GM12878 (cell line): Measurements from ENCODE around the gene STK10. TPM values are rescaled to one million over a fixed set of nuclear protein-coding genes. Genes with fewer than 3 reads are reported as not detected.

Source experiments
- ATAC-seq: fragments of 200-7000 bp; cut with Tn5 transposase; 3 replicates; pipeline ENCODE4 v1.9.1; 2020; ENCODE audit warnings: mild to moderate bottlenecking, moderate library complexity
- BruUV-seq: library from RNA; stranded (reverse); fragments of 400-500 nt; replicated peaks from 2 replicates; lab custom pipeline; 2021; lab: Mats Ljungman, UMichigan
- CTCF ChIA-PET: fragments of 300-600 bp; sonication (Branson Sonifier 250); formaldehyde crosslinking; extraction: SDS; loops from one replicate; lab custom pipeline; 2021; ENCODE audit warnings: inconsistent platforms; lab: Yijun Ruan, JAX
- POLR2A ChIA-PET: fragments of 350-600 bp; formaldehyde crosslinking; extraction: SDS; loops from one replicate; lab custom pipeline; 2021; ENCODE audit warnings: inconsistent platforms; lab: Charles Lee
- RAD21 ChIA-PET: fragments of 300-600 bp; sonication (Branson Sonifier 250); formaldehyde crosslinking; loops from one replicate; lab custom pipeline; 2023; ENCODE audit warnings: antibody characterized with exemption; ENCODE audit not compliant: unreplicated experiment; lab: Charles Lee
- SMC1A ChIA-PET: fragments of 300-600 bp; sonication (Branson Sonifier 250); formaldehyde crosslinking; loops from one replicate; lab custom pipeline; 2023; ENCODE audit not compliant: unreplicated experiment, uncharacterized antibody; lab: Charles Lee
- DNase-seq: peaks from one replicate; pipeline ENCODE4 v3.0.0-alpha.2; 2011; ENCODE audit warnings: low read depth, low spot score
- FAIRE-seq: peaks from 3 replicates; lab custom pipeline; 2011; peaks lifted over from hg19 to GRCh38; lab: Jason Lieb, UNC
- H2AFZ ChIP-seq: 2 replicates; pipeline ENCODE4 v1.6.0; 2011; ENCODE audit warnings: low read depth, low read length, control low read depth; ENCODE audit not compliant: control insufficient read depth
- H3K27ac ChIP-seq: 2 replicates; pipeline ENCODE4 v1.5.1; 2011; ENCODE audit warnings: control low read depth; ENCODE audit not compliant: control insufficient read depth, insufficient read depth
- H3K27me3 ChIP-seq, 2 experiments: replicated peaks in 1 of 2; 2 replicates each; pipeline versions ENCODE4 v1.6.0 to v1.6.1; 2011; ENCODE audit warnings: low read length in 1 of 2; ENCODE audit not compliant: control insufficient read depth in 2 of 2, insufficient read depth in 2 of 2
- H3K36me3 ChIP-seq, 2 experiments: 2 replicates each; pipeline ENCODE4 v1.5.1; 2011; ENCODE audit warnings: low read length in 1 of 2; ENCODE audit not compliant: control insufficient read depth in 2 of 2, insufficient read depth in 2 of 2
- H3K4me1 ChIP-seq: 2 replicates; pipeline ENCODE4 v1.6.1; 2011; ENCODE audit warnings: mild to moderate bottlenecking, low read length, moderate library complexity, mixed read lengths; ENCODE audit not compliant: control insufficient read depth, insufficient read depth
- H3K4me2 ChIP-seq: 2 replicates; pipeline ENCODE4 v1.6.0; 2011; ENCODE audit warnings: control low read depth; ENCODE audit not compliant: control insufficient read depth, insufficient read depth
- H3K4me3 ChIP-seq: fragments of 200-600 bp; sonication (generic); 2 replicates; pipeline ENCODE4 v1.5.1; 2016
- H3K79me2 ChIP-seq: 2 replicates; pipeline ENCODE4 v1.6.0; 2011; ENCODE audit warnings: low read length; ENCODE audit not compliant: control insufficient read depth, insufficient read depth
- H3K9ac ChIP-seq: 2 replicates; pipeline ENCODE4 v1.8.0; 2011; ENCODE audit warnings: low read length, control low read depth, mixed read lengths; ENCODE audit not compliant: control insufficient read depth, insufficient read depth
- H3K9me3 ChIP-seq: replicated peaks from 3 replicates; pipeline ENCODE4 v1.5.1; 2011; ENCODE audit warnings: mild to moderate bottlenecking, low read length; ENCODE audit not compliant: control insufficient read depth, insufficient read depth
- H4K20me1 ChIP-seq: 2 replicates; pipeline ENCODE4 v1.6.0; 2011; ENCODE audit not compliant: control insufficient read depth, insufficient read depth
- BRCA1 ChIP-seq: IDR thresholded peaks from 2 replicates; pipeline ENCODE4 v1.6.1; 2011; ENCODE audit warnings: low read depth, low read length, improper control_type of control experiment
- CTCF ChIP-seq, 3 experiments: IDR thresholded peaks in 2 of 3; conservative IDR thresholded peaks in 1 of 3; 2 replicates each; pipeline ENCODE4 v1.5.1; 2011; ENCODE audit warnings: low read depth in 3 of 3, low read length in 3 of 3, mild to moderate bottlenecking in 3 of 3, control low read depth in 2 of 3, moderate library complexity in 2 of 3, inconsistent platforms in 1 of 3, mixed read lengths in 1 of 3; ENCODE audit not compliant: control insufficient read depth in 2 of 3, insufficient read depth in 1 of 3; ENCODE audit errors: extremely low read depth in 1 of 3
- EGR1 ChIP-seq, 2 experiments: IDR thresholded peaks; 1 replicate in 1 of 2; 2 replicates in 1 of 2; pipeline ENCODE4 v1.6.1; 2011 to 2012; ENCODE audit warnings: low read depth in 2 of 2, low read length in 2 of 2, borderline replicate concordance in 1 of 2, mild to moderate bottlenecking in 1 of 2, moderate library complexity in 1 of 2
- HDAC2 ChIP-seq: fragments of 200-600 bp; sonication (generic); IDR thresholded peaks from 2 replicates; pipeline ENCODE4 v1.6.1; 2017
- MLLT1 ChIP-seq: fragments of 450-650 bp; IDR thresholded peaks from 2 replicates; pipeline ENCODE4 v1.6.1; 2016; ENCODE audit warnings: mild to moderate bottlenecking
- MTA3 ChIP-seq: IDR thresholded peaks from 2 replicates; pipeline ENCODE4 v1.6.1; 2012; ENCODE audit warnings: low read length, inconsistent platforms, borderline replicate concordance
- MXI1 ChIP-seq: fragments of 150-350 bp; IDR thresholded peaks from 2 replicates; pipeline ENCODE4 v1.6.1; 2011; ENCODE audit warnings: low read depth, mild to moderate bottlenecking, inconsistent platforms, low read length, improper control_type of control experiment
- MYB ChIP-seq: fragments of 150-350 bp; IDR thresholded peaks from 2 replicates; pipeline ENCODE4 v1.6.1; 2014; ENCODE audit warnings: mild to moderate bottlenecking, low read depth, low read length, borderline replicate concordance
- NFYA ChIP-seq: IDR thresholded peaks from 2 replicates; pipeline ENCODE4 v1.6.1; 2011; ENCODE audit warnings: low read depth, mild to moderate bottlenecking, low read length, improper control_type of control experiment, borderline replicate concordance
- RFX5 ChIP-seq: IDR thresholded peaks from 2 replicates; pipeline ENCODE4 v1.6.1; 2011; ENCODE audit warnings: low read depth, low read length, improper control_type of control experiment
- ZBED1 ChIP-seq: IDR thresholded peaks from 2 replicates; pipeline ENCODE4 v1.6.1; 2016; ENCODE audit warnings: borderline replicate concordance
- WGBS: methylation state at CpG from one replicate; pipeline ENCODE4 v1.1.6; 2016; ENCODE audit warnings: low lambda C conversion rate; ENCODE audit not compliant: insufficient replicate concordance, insufficient coverage; ENCODE audit errors: missing lambda C conversion rate; 5-methylcytosine and 5-hydroxymethylcytosine counted together
- in situ Hi-C: fragments of 300-500 bp; cut with MboI; formaldehyde crosslinking; loops from 9 replicates; pipeline ENCODE4 v1.14.3; 2018; ENCODE audit warnings: mixed read lengths
- intact Hi-C: fragments of 100-400 bp; cut with micrococcal nuclease; formaldehyde crosslinking; loops from one replicate; pipeline ENCODE4 v1.14.2; 2022; ENCODE audit not compliant: unreplicated experiment
- polyA plus RNA-seq, 11 experiments: library from polyadenylated mRNA; depleted of rRNA in 4 of 11; unstranded in 6 of 11; stranded (reverse) in 5 of 11; fragments of >200 nt; fragmentation: Nextera tagmentation in 4 of 11; fragmentation: Illumina TruSeq in 1 of 11; extraction: Ambion mirVana in 4 of 11; extraction: Trizol in 1 of 11; gene quantifications; 1 replicate in 1 of 11; 2 replicates in 10 of 11; pipeline versions ENCODE4 v1.2.1 to v1.2.3, GENCODE V29; 2011 to 2016; ENCODE audit warnings: inconsistent platforms in 2 of 11, missing spikeins in 2 of 11, low read depth in 1 of 11
- total RNA-seq, 4 experiments: library from RNA; depleted of rRNA in 3 of 4; stranded (reverse); fragments of >200 nt in 3 of 4; fragmentation: Illumina TruSeq in 1 of 4; extraction: Trizol in 1 of 4; gene quantifications; 2 replicates each; pipeline versions ENCODE4 v1.2.1 to v1.2.3, GENCODE V29; 2013 to 2021

The STK10 gene
- total and polyA plus RNA-seq, 10 of the 15 experiments (the other 5 are each of a cell fraction or from before 2014, with no cell fraction given): 14.2 to 96.4 (median 50.6) TPM

DNA sequence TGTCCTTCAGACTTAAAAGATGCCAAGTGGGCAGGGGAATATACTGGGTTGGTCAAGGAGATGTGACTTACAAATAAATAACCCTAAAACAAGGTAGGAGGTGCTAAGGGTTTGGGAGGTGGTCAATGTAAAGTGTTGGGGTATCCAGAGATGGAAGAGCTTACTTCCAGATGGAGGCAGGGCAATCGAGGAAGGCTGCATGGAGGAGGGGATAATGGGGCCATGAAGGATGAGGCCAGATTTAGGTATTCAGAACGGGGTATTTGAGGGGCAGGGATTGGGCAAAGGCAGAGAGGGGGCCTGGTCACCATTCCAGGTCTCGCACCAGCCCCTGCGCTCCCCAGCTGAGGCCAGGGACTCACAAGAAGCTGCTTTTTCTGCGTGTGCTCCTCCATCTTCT lies 123.7 kb downstream of the STK10 start:
- no peaks in the 10 kb centered on the region for H3K27me3 ChIP-seq
- POLR2A ChIA-PET: interaction anchor here (0.6 kb wide), 1 partner anchor 1247 kb away, joined by 3 read pairs; no protein-coding TSS in a partner anchor
- H3K79me2 ChIP-seq: no peaks in the 10 kb centered on the region
- H3K4me3 ChIP-seq: no peak overlapping the region
- CTCF ChIA-PET: interaction anchor here (0.5 to 3.3 kb wide), 2 partner anchors 153 to 321 kb away, joined by 3 to 10 read pairs; no protein-coding TSS in a partner anchor
- 99% methylated on average over 5 of the region's 5 CpGs for WGBS
- no peak overlapping the region for H3K4me2 ChIP-seq
- BruUV-seq: no TSS peak
- H3K36me3 ChIP-seq: peaks cover 31 to 36% of the 10 kb centered on the region in 2 experiments
- RAD21 ChIA-PET: no interaction called here
- no peaks in the 10 kb centered on the region for H4K20me1 ChIP-seq
- no peak overlapping the region for H2AFZ ChIP-seq
- intact Hi-C loops: no loop called here
- FAIRE-seq (no peak), ATAC-seq (no peak), DNase-seq (no peak)
- SMC1A ChIA-PET: no interaction called here
- H3K9ac ChIP-seq: no peak overlapping the region
- in situ Hi-C loops: no loop called here
- H3K9me3 ChIP-seq: no peaks in the 10 kb centered on the region
- H3K27ac ChIP-seq: no peak overlapping the region
- peaks cover 12% of the 10 kb centered on the region for H3K4me1 ChIP-seq
- TF ChIP-seq MYB: no peak
- TF ChIP-seq RFX5: no peak
- TF ChIP-seq NFYA: no peak
- no peak for TF ChIP-seq BRCA1
- TF ChIP-seq CTCF (IDR thresholded peaks at IDR 0.05 in 2 of 3, conservative IDR thresholded peaks at IDR 0.05 in 1 of 3; ENCODE audit: control insufficient read depth in 2 of 3, extremely low read depth in 1 of 3, insufficient read depth in 1 of 3, low read depth in 3 of 3, low read length in 3 of 3): no peak
- TF ChIP-seq HDAC2: no peak
- no peak for TF ChIP-seq MXI1
- TF ChIP-seq EGR1 (IDR thresholded peaks at IDR 0.05; ENCODE audit: borderline replicate concordance in 1 of 2, low read depth in 2 of 2, low read length in 2 of 2): no peak
- TF ChIP-seq MLLT1: no peak
- no peak for TF ChIP-seq MTA3
- no peak for TF ChIP-seq ZBED1
